ENCODE results near the gene KPNB1. TPM values are rescaled to one million over a fixed set of nuclear protein-coding genes. Genes with fewer than 3 reads are reported as not detected.

The KPNB1 gene
- total and polyA plus RNA-seq, 2 of the 8 experiments (the other 6 are each of a cell fraction or from before 2014, with no cell fraction given), result 171 to 625 TPM

GRCh38 chr17:47603830-47604597 is 45.7 kb upstream of the KPNB1 start (continued):
- no peak for TF ChIP-seq CHD7 (IDR thresholded peaks at IDR 0.05; ENCODE audit: insufficient replicate concordance, low read length)
- no peak for TF ChIP-seq CREB1 (IDR thresholded peaks at IDR 0.05)
- TF ChIP-seq BACH1 (IDR thresholded peaks at IDR 0.05; ENCODE audit: low read length), result no peak
- TF ChIP-seq SIN3A (conservative IDR thresholded peaks at IDR 0.05 in 1 of 2, IDR thresholded peaks at IDR 0.05 in 1 of 2; ENCODE audit: low read depth in 1 of 2, low read length in 2 of 2), result no peak
- TF ChIP-seq RAD21 (IDR thresholded peaks at IDR 0.05 in 1 of 2, conservative IDR thresholded peaks at IDR 0.05 in 1 of 2; ENCODE audit: low read depth in 2 of 2, low read length in 2 of 2), result no peak
- TF ChIP-seq POU5F1 (IDR thresholded peaks at IDR 0.05; ENCODE audit: low read depth, low read length), result no peak
- no peak for TF ChIP-seq RBBP5 (IDR thresholded peaks at IDR 0.05; ENCODE audit: borderline replicate concordance, low read depth, low read length)
- no peak for TF ChIP-seq JUND (IDR thresholded peaks at IDR 0.05; ENCODE audit: low read length)
- no peak for TF ChIP-seq SP2 (IDR thresholded peaks at IDR 0.05; ENCODE audit: low read length)
- no peak for TF ChIP-seq JUN (IDR thresholded peaks at IDR 0.05; ENCODE audit: low read depth, low read length)
